Right lobe of liver (tissue), 6 donors: Measurements from ENCODE around the gene SLC17A4. TPM values are rescaled to one million over a fixed set of nuclear protein-coding genes. Genes with fewer than 3 reads are reported as not detected.

ENCODE experiments used
- ATAC-seq, 4 donors: fragments of 200-7000 bp; cut with Tn5 transposase; one replicate each; pipeline ENCODE4 v1.9.1; 2020; ENCODE audit warnings: mild to moderate bottlenecking in 4 of 4, moderate library complexity in 4 of 4
- DNase-seq, 3 donors: peaks; one replicate each; pipeline ENCODE4 v3.0.0-alpha.2; 2020
- H3K27ac ChIP-seq, 3 donors: fragments of 200-600 bp; one replicate each; pipeline ENCODE4 v1.8.0; 2022
- H3K27me3 ChIP-seq, 2 donors: fragments of 200-600 bp; one replicate each; pipeline ENCODE4 v1.8.0; 2022
- H3K36me3 ChIP-seq, 4 donors: fragments of 200-600 bp; sonication (generic) in 1 of 4; one replicate each; pipeline versions ENCODE4 v1.5.1 to v1.8.0; 2017 to 2022; ENCODE audit warnings: control low read depth in 1 of 4
- H3K4me1 ChIP-seq, 4 donors: fragments of 200-600 bp; sonication (generic) in 1 of 4; one replicate each; pipeline versions ENCODE4 v1.5.1 to v1.8.0; 2017 to 2022; ENCODE audit warnings: control low read depth in 1 of 4
- H3K4me3 ChIP-seq, 3 donors: fragments of 200-600 bp; one replicate each; pipeline ENCODE4 v1.8.0; 2022
- H3K9me3 ChIP-seq, 4 donors: fragments of 200-600 bp; sonication (generic) in 1 of 4; one replicate each; pipeline versions ENCODE4 v1.5.1 to v1.8.0; 2017 to 2022; ENCODE audit warnings: control low read depth in 1 of 4
- CTCF ChIP-seq, 4 donors: fragments of 200-600 bp in 3 of 4; fragments of 450-650 bp in 1 of 4; IDR thresholded peaks; one replicate each; pipeline versions ENCODE4 v1.5.1 to v1.8.0; 2016 to 2022; ENCODE audit warnings: antibody characterized with exemption in 4 of 4, mild to moderate bottlenecking in 2 of 4
- POLR2A ChIP-seq: fragments of 450-650 bp; IDR thresholded peaks from one replicate; pipeline ENCODE4 v1.6.1; 2017; ENCODE audit warnings: antibody characterized with exemption, mild to moderate bottlenecking
- WGBS: methylation state at CpG from one replicate; pipeline ENCODE4 v1.1.6; 2018; ENCODE audit warnings: low coverage, low lambda C conversion rate; ENCODE audit not compliant: insufficient coverage; ENCODE audit errors: missing lambda C conversion rate; 5-methylcytosine and 5-hydroxymethylcytosine counted together
- intact Hi-C, 2 donors: fragments of 100-400 bp; cut with DNase I; formaldehyde crosslinking; loops; one replicate each; pipeline versions ENCODE4 v1.11.2 to v1.14.1; 2022
- long read RNA-seq: library from polyadenylated mRNA; unstranded; transcript quantifications from one replicate; pipeline ENCODE4 v2.0.0, GENCODE V29; 2019
- total RNA-seq, 6 experiments: library from RNA; depleted of rRNA in 2 of 6; stranded (reverse); fragments of >200 nt in 2 of 6; fragmentation: NEBNext Ultra II Directional in 3 of 6; extraction: Animal tissue kit (Norgen Biotek cat#: 25700) in 3 of 6; gene quantifications; one replicate each; pipeline versions ENCODE4 v1.1.0 to v1.2.4, GENCODE V29; 2016 to 2023
- donor health status: DM: no; HTN: yes; CAD: no.
- donor health status: DM: no; HTN: no; CAD: no.
- donor health status: DM: no; HTN: no; CAD: no.
- donor health status: DM: no; HTN: yes; CAD: no.
- donor health status: DM: no; HTN: yes; CAD: no.

SLC17A4 gene
- 10 to 100 TPM in 4 of 6 experiments, 1 to 10 TPM in 2; 6.8 to 23.7 (median 19.5) TPM for total RNA-seq
- long read RNA-seq, partial matches to known transcripts: 1 of 5 reads
- long read RNA-seq, other reads (novel, unspliced or antisense): 2 of 5 reads

- Histone ChIP-seq H3K27me3 (no peaks in the 10 kb centered on the region), H3K36me3 (no peaks in the 10 kb centered on the region), H3K9me3 (no peaks in the 10 kb centered on the region), H3K27ac (peak within 1 kb of the TSS; percentile 82 to 92 (median 89)), H3K4me1 (peaks cover 0 to 35% (median 2%) of the 10 kb centered on the region in 4 donors), H3K4me3 (peak within 1 kb of the TSS; percentile 44 to 54 (median 49))
- peak; percentile 27 to 58 (median 32) for ATAC-seq
- no peak for DNase-seq
- TF ChIP-seq POLR2A: peak; percentile 53
- TF ChIP-seq CTCF (IDR thresholded peaks at IDR 0.05): no peak
- intact Hi-C loops: no loop called here
Measured at GRCh38 chr6:25754535-25754934, at the start of gene SLC17A4. TSS of gene SLC17A4 (plus strand) at chr6:25754742. CDS start at chr6:25761963, 7,221 bp downstream.

GRCh38 chr6:25706314-25707014, 48.1 kb upstream of the SLC17A4 start:
- ATAC-seq: peak; percentile 63 to 83 (median 74)
- no peak overlapping the region for H3K27ac ChIP-seq
- H3K4me1 ChIP-seq: no peaks in the 10 kb centered on the region
- H3K4me3 ChIP-seq: no peak overlapping the region
- H3K27me3 ChIP-seq: no peaks in the 10 kb centered on the region
- H3K36me3 ChIP-seq: no peaks in the 10 kb centered on the region
- intact Hi-C loops: no loop called here
- no peak for TF ChIP-seq POLR2A
- no peak for TF ChIP-seq CTCF (IDR thresholded peaks at IDR 0.05)
- WGBS: 81% methylated on average over 6 of the region's 6 CpGs
- DNase-seq: peak in 2 of 3 donors; percentile 71 to 72
- no peaks in the 10 kb centered on the region for H3K9me3 ChIP-seq

- TF ChIP-seq CTCF (IDR thresholded peaks at IDR 0.05) (no peak), POLR2A (no peak)
- intact Hi-C loops: no loop called here
- ATAC-seq: no peak
Measured at GRCh38 chr6:25709761-25710160, 44.8 kb upstream of the SLC17A4 start.

GRCh38 chr6:25710287-25710686, 44.3 kb upstream of the SLC17A4 start:
- no peaks in the 10 kb centered on the region for H3K27me3 ChIP-seq
- H3K36me3 ChIP-seq: no peaks in the 10 kb centered on the region
- H3K9me3 ChIP-seq: no peaks in the 10 kb centered on the region
- no peaks in the 10 kb centered on the region for H3K4me1 ChIP-seq
- ATAC-seq (no peak), DNase-seq (no peak)
- 72% methylated on average over 10 of the region's 14 CpGs for WGBS
- intact Hi-C loops: no loop called here
- TF ChIP-seq CTCF (IDR thresholded peaks at IDR 0.05) (no peak), POLR2A (no peak)
- H3K4me3 ChIP-seq: no peak overlapping the region
- H3K27ac ChIP-seq: no peak overlapping the region

More at GRCh38 chr6:25709761-25710160, 44.8 kb upstream of the SLC17A4 start:
- no peaks in the 10 kb centered on the region for H3K36me3 ChIP-seq
- DNase-seq: no peak
- no peaks in the 10 kb centered on the region for H3K9me3 ChIP-seq
- H3K27ac ChIP-seq: no peak overlapping the region
- no peak overlapping the region for H3K4me3 ChIP-seq
- WGBS: 90% methylated on average over 8 of the region's 10 CpGs
- H3K4me1 ChIP-seq: no peaks in the 10 kb centered on the region
- no peaks in the 10 kb centered on the region for H3K27me3 ChIP-seq
